Measurements from ENCODE around the gene ABR.
A peak's percentile ranks its signal among the peaks of the same experiment; 100 is the strongest.

ABR gene

DNA sequence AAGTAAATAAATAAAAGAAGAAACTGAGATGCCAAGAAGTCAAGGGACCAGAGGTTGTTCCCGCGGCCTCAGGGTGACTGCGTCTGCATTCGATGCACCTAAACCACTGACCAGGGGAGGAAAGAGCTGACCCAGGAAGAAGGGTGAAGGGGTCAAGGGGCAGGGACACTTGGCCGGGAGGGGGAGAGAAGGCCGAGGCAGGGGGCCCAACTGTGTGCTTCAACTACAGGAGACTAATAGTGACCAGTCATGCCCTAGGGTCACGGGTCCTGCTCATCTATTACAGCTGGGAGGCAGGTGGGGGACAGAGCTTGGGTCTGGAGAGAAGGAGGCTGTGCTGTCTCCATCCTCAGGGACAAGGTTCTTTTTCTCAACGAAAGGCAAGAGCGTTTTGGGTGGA is 138.0 kb downstream of the ABR start:
- Histone ChIP-seq H3K4me3 (ENCODE audit: control insufficient read depth in 1 of 7, extremely low read depth in 1 of 7, insufficient read depth in 4 of 7, low read depth in 2 of 7, low read length in 6 of 7) (no peak overlapping the region), H3K27me3 (replicated peaks in 2 of 5; ENCODE audit: control insufficient read depth in 4 of 5, insufficient read depth in 5 of 5, low read length in 4 of 5) (no peaks in the 10 kb centered on the region), H3K36me3 (ENCODE audit: control insufficient read depth in 4 of 4, insufficient read depth in 4 of 4, low read length in 3 of 4) (peaks cover 4 to 37% (median 8%) of the 10 kb centered on the region in 4 experiments), H3K4me1 (ENCODE audit: control extremely low read depth in 1 of 4, control insufficient read depth in 4 of 4, insufficient read depth in 4 of 4, low read length in 3 of 4) (peaks cover 0 to 38% (median 33%) of the 10 kb centered on the region in 4 experiments), H3K9me3 (ENCODE audit: control extremely low read depth in 1 of 5, control insufficient read depth in 4 of 5, insufficient read depth in 2 of 5, low read depth in 1 of 5, low read length in 4 of 5) (no peaks in the 10 kb centered on the region), H3K27ac (ENCODE audit: insufficient read depth in 1 of 2, low read depth in 1 of 2, low read length in 2 of 2, poor library complexity in 1 of 2, severe bottlenecking in 2 of 2) (no peak overlapping the region)
- 94% methylated on average over 8 of the region's 9 CpGs for WGBS (ENCODE audit: insufficient coverage)
- ChIA-PET CTCF (no interaction called here), POLR2A (no interaction called here)
- no peak for DNase-seq

DNA sequence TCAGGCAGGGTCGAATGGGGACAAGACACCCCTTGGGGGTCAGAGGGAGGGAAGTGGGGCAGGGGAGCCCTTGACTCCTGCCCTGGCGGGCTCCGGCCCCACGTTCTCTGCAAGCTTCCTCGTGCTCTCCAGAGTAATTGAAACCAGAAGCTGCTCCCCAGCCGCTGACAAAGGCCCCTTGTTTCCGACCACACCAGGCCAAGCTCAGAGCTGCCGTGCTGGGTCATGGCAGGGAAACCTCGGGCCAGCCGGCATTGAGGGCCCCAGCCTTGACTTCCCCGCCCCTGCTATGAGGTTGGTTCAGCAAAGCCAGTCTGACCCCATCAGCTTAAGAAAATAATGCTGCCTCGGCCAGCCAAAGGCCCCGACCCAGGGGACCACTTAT is 139.6 kb downstream of the ABR start:
- Histone ChIP-seq H3K27me3 (replicated peaks in 2 of 5; ENCODE audit: control insufficient read depth in 4 of 5, insufficient read depth in 5 of 5, low read length in 4 of 5) (no peaks in the 10 kb centered on the region), H3K9me3 (ENCODE audit: control extremely low read depth in 1 of 5, control insufficient read depth in 4 of 5, insufficient read depth in 2 of 5, low read depth in 1 of 5, low read length in 4 of 5) (no peaks in the 10 kb centered on the region), H3K27ac (ENCODE audit: insufficient read depth in 1 of 2, low read depth in 1 of 2, low read length in 2 of 2, poor library complexity in 1 of 2, severe bottlenecking in 2 of 2) (peak overlapping the region in 1 of 2 experiments; percentile 34), H3K36me3 (ENCODE audit: control insufficient read depth in 4 of 4, insufficient read depth in 4 of 4, low read length in 3 of 4) (peaks cover 0 to 26% (median 6%) of the 10 kb centered on the region in 4 experiments), H3K4me3 (ENCODE audit: control insufficient read depth in 1 of 7, extremely low read depth in 1 of 7, insufficient read depth in 4 of 7, low read depth in 2 of 7, low read length in 6 of 7) (peak overlapping the region in 3 of 7 experiments; percentile 26 to 48 (median 44)), H3K4me1 (ENCODE audit: control extremely low read depth in 1 of 4, control insufficient read depth in 4 of 4, insufficient read depth in 4 of 4, low read length in 3 of 4) (peaks cover 0 to 38% (median 33%) of the 10 kb centered on the region in 4 experiments)
- DNase-seq = peak in 2 of 3 donors; percentile 53 to 61
- ChIA-PET POLR2A (interaction anchor here (1.1 kb wide), 1 partner anchor 43 kb away, joined by 6 read pairs; the partner anchor contains the start of gene TIMM22), CTCF (interaction anchor here (0.8 to 3.0 kb wide), 6 partner anchors 10 to 41 kb away, joined by 3 to 18 read pairs (median 4); no protein-coding TSS in a partner anchor)
- WGBS (ENCODE audit: insufficient coverage) = 15% methylated on average over 13 of the region's 13 CpGs

DNA sequence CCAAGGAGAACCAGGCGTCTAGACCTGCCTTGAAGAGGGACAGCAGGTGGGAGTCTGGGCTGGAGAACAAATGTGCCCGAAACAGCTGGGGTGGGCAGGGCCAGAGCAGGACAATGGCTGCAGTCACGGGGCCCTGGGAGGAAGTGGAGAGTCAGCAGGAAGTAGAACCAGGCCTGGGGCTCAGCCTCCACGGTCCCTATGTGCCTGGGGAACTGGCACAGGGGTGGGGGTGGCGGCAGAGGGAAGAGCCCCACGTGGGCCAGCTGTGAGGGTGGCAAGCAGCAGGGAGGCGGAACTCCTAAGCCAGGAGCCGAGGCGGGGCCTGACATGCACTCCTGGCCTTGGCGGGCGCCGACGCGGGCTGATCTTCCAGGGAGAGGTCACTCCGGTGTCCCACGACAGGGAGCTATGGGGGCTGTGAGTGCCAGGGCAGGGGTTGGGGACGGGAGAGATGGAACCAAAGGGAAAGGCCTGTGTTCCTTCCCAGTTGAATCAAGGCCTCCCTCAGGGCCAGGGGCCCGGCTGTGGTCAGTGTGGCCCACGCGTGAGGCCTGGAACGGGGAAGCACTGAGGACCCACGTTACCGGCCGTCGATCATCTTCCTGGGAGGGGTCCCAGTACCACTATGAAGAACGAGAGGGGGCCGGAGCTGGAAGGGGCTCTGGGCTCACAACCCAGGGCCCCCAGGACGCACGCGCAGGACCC is 140.1 kb downstream of the ABR start:
- Histone ChIP-seq H3K27ac (ENCODE audit: insufficient read depth in 1 of 2, low read depth in 1 of 2, low read length in 2 of 2, poor library complexity in 1 of 2, severe bottlenecking in 2 of 2) (peak overlapping the region in 1 of 2 experiments; percentile 34), H3K9me3 (ENCODE audit: control extremely low read depth in 1 of 5, control insufficient read depth in 4 of 5, insufficient read depth in 2 of 5, low read depth in 1 of 5, low read length in 4 of 5) (no peaks in the 10 kb centered on the region), H3K27me3 (replicated peaks in 2 of 5; ENCODE audit: control insufficient read depth in 4 of 5, insufficient read depth in 5 of 5, low read length in 4 of 5) (no peaks in the 10 kb centered on the region), H3K4me3 (ENCODE audit: control insufficient read depth in 1 of 7, extremely low read depth in 1 of 7, insufficient read depth in 4 of 7, low read depth in 2 of 7, low read length in 6 of 7) (peak overlapping the region in 3 of 7 experiments; percentile 26 to 48 (median 44)), H3K36me3 (ENCODE audit: control insufficient read depth in 4 of 4, insufficient read depth in 4 of 4, low read length in 3 of 4) (peaks cover 3 to 26% (median 6%) of the 10 kb centered on the region in 4 experiments), H3K4me1 (ENCODE audit: control extremely low read depth in 1 of 4, control insufficient read depth in 4 of 4, insufficient read depth in 4 of 4, low read length in 3 of 4) (peaks cover 0 to 39% (median 33%) of the 10 kb centered on the region in 4 experiments)
- ChIA-PET CTCF (interaction anchor here (0.8 to 3.0 kb wide), 7 partner anchors 10 to 41 kb away, joined by 3 to 18 read pairs (median 4); no protein-coding TSS in a partner anchor), POLR2A (interaction anchor here (0.7 to 1.1 kb wide), 3 partner anchors 17 to 43 kb away, joined by 3 to 6 read pairs (median 3); partner anchors contain the start of gene TIMM22)
- 19% methylated on average over 28 of the region's 30 CpGs for WGBS (ENCODE audit: insufficient coverage)
- peak; percentile 44 to 80 (median 73) for DNase-seq

DNA sequence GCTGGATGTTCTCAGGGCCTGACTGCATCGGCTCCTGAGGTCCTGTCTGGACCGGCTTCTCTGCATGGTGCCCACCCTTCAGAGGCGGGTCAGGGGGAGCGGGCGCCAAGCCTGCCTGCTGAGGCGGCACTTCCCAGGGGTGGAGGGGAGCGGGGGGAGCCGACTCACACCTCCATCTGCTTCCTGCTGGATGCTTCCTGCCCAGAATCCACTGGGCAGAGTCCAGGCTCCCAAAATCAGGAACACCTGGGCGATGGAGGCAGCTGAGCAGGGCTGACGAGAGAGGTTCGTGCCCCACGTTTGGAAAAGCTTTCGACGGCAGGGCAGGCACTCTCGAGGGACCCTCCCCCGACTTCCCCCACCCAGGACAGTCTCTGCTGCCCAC is 140.7 kb downstream of the ABR start:
- Histone ChIP-seq H3K4me3 (ENCODE audit: control insufficient read depth in 1 of 7, extremely low read depth in 1 of 7, insufficient read depth in 4 of 7, low read depth in 2 of 7, low read length in 6 of 7) (no peak overlapping the region), H3K4me1 (ENCODE audit: control extremely low read depth in 1 of 4, control insufficient read depth in 4 of 4, insufficient read depth in 4 of 4, low read length in 3 of 4) (peaks cover 0 to 43% (median 32%) of the 10 kb centered on the region in 4 experiments), H3K27ac (ENCODE audit: insufficient read depth in 1 of 2, low read depth in 1 of 2, low read length in 2 of 2, poor library complexity in 1 of 2, severe bottlenecking in 2 of 2) (no peak overlapping the region), H3K27me3 (replicated peaks in 2 of 5; ENCODE audit: control insufficient read depth in 4 of 5, insufficient read depth in 5 of 5, low read length in 4 of 5) (no peaks in the 10 kb centered on the region), H3K36me3 (ENCODE audit: control insufficient read depth in 4 of 4, insufficient read depth in 4 of 4, low read length in 3 of 4) (peaks cover 3 to 26% (median 6%) of the 10 kb centered on the region in 4 experiments), H3K9me3 (ENCODE audit: control extremely low read depth in 1 of 5, control insufficient read depth in 4 of 5, insufficient read depth in 2 of 5, low read depth in 1 of 5, low read length in 4 of 5) (no peaks in the 10 kb centered on the region)
- POLR2A ChIA-PET = interaction anchor here (0.7 to 1.1 kb wide), 3 partner anchors 18 to 42 kb away, joined by 3 to 6 read pairs (median 3); partner anchors contain the start of gene TIMM22
- 97% methylated on average over 3 of the region's 16 CpGs for WGBS (ENCODE audit: insufficient coverage)
- DNase-seq = no peak
- CTCF ChIA-PET = interaction anchor here (0.8 to 3.0 kb wide), 4 partner anchors 17 to 40 kb away, joined by 3 to 18 read pairs (median 4); no protein-coding TSS in a partner anchor

DNA sequence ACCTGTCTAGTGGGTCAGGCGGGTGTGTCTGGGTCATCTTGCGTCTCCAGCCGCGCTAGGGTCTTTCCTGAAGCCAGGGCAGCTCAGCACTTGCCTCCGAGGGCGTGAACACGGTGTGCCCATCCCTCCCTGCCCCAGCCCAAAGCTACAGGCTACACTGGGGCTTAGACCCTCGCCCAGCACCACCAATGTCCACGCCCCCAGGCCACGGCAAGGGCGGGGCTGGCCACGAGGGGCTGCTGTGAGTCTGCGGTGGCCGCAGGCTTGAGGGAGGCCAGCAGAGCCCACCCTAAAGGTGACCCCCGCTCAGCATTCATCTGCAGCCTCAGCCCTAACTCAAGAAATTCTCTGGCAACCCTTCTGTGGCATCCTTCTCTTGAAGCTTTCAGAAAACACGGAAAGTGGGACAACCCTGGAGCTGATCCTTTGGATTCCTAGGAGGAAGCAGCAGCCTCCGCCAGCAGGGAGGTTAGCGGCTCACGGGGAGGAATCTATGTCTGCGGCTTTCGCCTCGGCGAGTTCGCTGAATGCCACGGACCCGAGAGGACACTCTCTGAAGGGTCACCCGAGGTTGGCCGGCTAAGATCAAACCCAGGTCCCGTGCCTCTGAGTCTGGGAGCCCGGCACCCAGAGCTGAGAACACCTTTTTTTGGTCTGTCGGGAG is 141.2 kb downstream of the ABR start:
- POLR2A ChIA-PET = no interaction called here
- CTCF ChIA-PET = interaction anchor here (0.7 to 3.0 kb wide), 4 partner anchors 17 to 42 kb away, joined by 3 to 18 read pairs (median 4); partner anchors contain the start of gene TIMM22
- DNase-seq = no peak
- Histone ChIP-seq H3K9me3 (ENCODE audit: control extremely low read depth in 1 of 5, control insufficient read depth in 4 of 5, insufficient read depth in 2 of 5, low read depth in 1 of 5, low read length in 4 of 5) (no peaks in the 10 kb centered on the region), H3K27ac (ENCODE audit: insufficient read depth in 1 of 2, low read depth in 1 of 2, low read length in 2 of 2, poor library complexity in 1 of 2, severe bottlenecking in 2 of 2) (no peak overlapping the region), H3K36me3 (ENCODE audit: control insufficient read depth in 4 of 4, insufficient read depth in 4 of 4, low read length in 3 of 4) (peaks cover 3 to 26% (median 6%) of the 10 kb centered on the region in 4 experiments), H3K4me1 (ENCODE audit: control extremely low read depth in 1 of 4, control insufficient read depth in 4 of 4, insufficient read depth in 4 of 4, low read length in 3 of 4) (peaks cover 0 to 43% (median 31%) of the 10 kb centered on the region in 4 experiments), H3K27me3 (replicated peaks in 2 of 5; ENCODE audit: control insufficient read depth in 4 of 5, insufficient read depth in 5 of 5, low read length in 4 of 5) (no peaks in the 10 kb centered on the region), H3K4me3 (ENCODE audit: control insufficient read depth in 1 of 7, extremely low read depth in 1 of 7, insufficient read depth in 4 of 7, low read depth in 2 of 7, low read length in 6 of 7) (no peak overlapping the region)
- 96% methylated on average over 31 of the region's 31 CpGs for WGBS (ENCODE audit: insufficient coverage)

DNA sequence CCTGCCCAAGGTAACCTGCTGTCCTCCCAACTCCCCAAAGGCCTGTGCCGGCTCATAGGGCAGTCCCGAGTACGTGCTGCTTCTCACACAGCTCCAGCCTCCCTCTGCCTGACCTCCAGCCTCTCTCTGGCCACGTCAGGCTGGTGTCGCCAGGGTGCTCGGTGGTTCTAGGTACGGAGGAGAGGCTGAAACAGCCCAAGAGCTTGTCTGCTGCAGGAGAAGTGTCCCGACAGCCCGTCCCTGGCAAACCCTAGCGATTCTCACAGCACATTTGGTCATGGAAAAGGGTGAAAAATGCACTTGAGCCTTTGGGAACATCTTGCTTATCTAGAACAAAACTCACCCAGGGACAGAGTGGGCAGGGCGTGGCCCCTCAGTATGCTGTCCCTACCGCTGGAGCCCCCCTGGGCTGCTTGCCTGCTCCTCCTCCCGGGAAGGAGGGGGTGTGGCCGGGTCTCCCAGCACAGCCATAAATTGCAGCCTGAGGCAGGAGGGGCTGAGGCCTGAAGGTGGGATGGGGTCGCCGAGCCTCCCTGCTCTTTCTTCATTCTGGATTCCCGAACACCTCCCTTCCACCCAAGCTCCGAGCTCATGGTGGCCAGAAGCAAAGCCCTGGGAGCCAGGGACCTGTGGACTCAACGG is 142.4 kb downstream of the ABR start:
- Histone ChIP-seq H3K4me3 (ENCODE audit: control insufficient read depth in 1 of 7, extremely low read depth in 1 of 7, insufficient read depth in 4 of 7, low read depth in 2 of 7, low read length in 6 of 7) (no peak overlapping the region), H3K9me3 (ENCODE audit: control extremely low read depth in 1 of 5, control insufficient read depth in 4 of 5, insufficient read depth in 2 of 5, low read depth in 1 of 5, low read length in 4 of 5) (no peaks in the 10 kb centered on the region), H3K27me3 (replicated peaks in 2 of 5; ENCODE audit: control insufficient read depth in 4 of 5, insufficient read depth in 5 of 5, low read length in 4 of 5) (peaks cover 0 to 2% (median 0%) of the 10 kb centered on the region in 5 experiments), H3K36me3 (ENCODE audit: control insufficient read depth in 4 of 4, insufficient read depth in 4 of 4, low read length in 3 of 4) (peaks cover 1 to 31% (median 5%) of the 10 kb centered on the region in 4 experiments), H3K4me1 (ENCODE audit: control extremely low read depth in 1 of 4, control insufficient read depth in 4 of 4, insufficient read depth in 4 of 4, low read length in 3 of 4) (peaks cover 0 to 39% (median 31%) of the 10 kb centered on the region in 4 experiments), H3K27ac (ENCODE audit: insufficient read depth in 1 of 2, low read depth in 1 of 2, low read length in 2 of 2, poor library complexity in 1 of 2, severe bottlenecking in 2 of 2) (no peak overlapping the region)
- 92% methylated on average over 16 of the region's 19 CpGs for WGBS (ENCODE audit: insufficient coverage)
- DNase-seq = no peak
- ChIA-PET CTCF (interaction anchor here (2.1 kb wide), 1 partner anchor 18 kb away, joined by 6 read pairs; no protein-coding TSS in a partner anchor), POLR2A (no interaction called here)
